Measurements from ENCODE around the gene PRRC2A. TPM values are rescaled to one million over a fixed set of nuclear protein-coding genes. Genes with fewer than 3 reads are reported as not detected.
"Not testable (repeated sequence)": the region's sequence is repeated elsewhere in the genome, so short reads cannot be mapped to it uniquely, and the experiment has no call there.

PRRC2A gene
- total RNA-seq, 4 donors from 2014 or later = 68.8 to 138 (median 89.2) TPM

- TF ChIP-seq POLR2AphosphoS5 (IDR thresholded peaks at IDR 0.05) (no peak), EP300 (IDR thresholded peaks at IDR 0.05) (no peak), POLR2A (IDR thresholded peaks at IDR 0.05; ENCODE audit: low read depth) (no peak), CTCF (IDR thresholded peaks at IDR 0.05) (no peak)
- Histone ChIP-seq H3K27me3 (peaks cover 0 to 30% (median 3%) of the 10 kb centered on the region in 4 donors), H3K27ac (replicated peaks in 1 of 4) (no peak overlapping the region), H3K9me3 (no peaks in the 10 kb centered on the region), H3K36me3 (no peaks in the 10 kb centered on the region), H3K4me1 (no peaks in the 10 kb centered on the region), H3K4me3 (no peak overlapping the region)
- no peak for DNase-seq (ENCODE audit: extremely low spot score)
- intact Hi-C loops (cut with DNase I) = no loop called here
- WGBS = 56% methylated on average over 9 of the region's 9 CpGs
Measured at GRCh38 chr6:31588871-31589650, 31.5 kb upstream of the PRRC2A start.

- 62% methylated on average over 5 of the region's 5 CpGs for WGBS
- H3K36me3 ChIP-seq; intact Hi-C loops (cut with DNase I); H3K4me3 ChIP-seq; H3K9me3 ChIP-seq; H3K4me1 ChIP-seq; DNase-seq (ENCODE audit: extremely low spot score); H3K27ac ChIP-seq (replicated peaks in 1 of 4): not testable (repeated sequence)
- H3K27me3 ChIP-seq = peaks cover 0 to 30% (median 3%) of the 10 kb centered on the region in 4 donors
Measured at GRCh38 chr6:31590691-31591090, 29.8 kb upstream of the PRRC2A start.

GRCh38 chr6:31592396-31592771 lies 28.1 kb upstream of the PRRC2A start:
- DNase-seq (ENCODE audit: extremely low spot score) = no peak
- WGBS = 89% methylated on average over 7 of the region's 7 CpGs
- TF ChIP-seq POLR2A (IDR thresholded peaks at IDR 0.05; ENCODE audit: low read depth) (no peak), EP300 (IDR thresholded peaks at IDR 0.05) (no peak), POLR2AphosphoS5 (IDR thresholded peaks at IDR 0.05) (no peak), CTCF (IDR thresholded peaks at IDR 0.05) (no peak)
- peaks cover 0 to 21% (median 0%) of the 10 kb centered on the region in 4 donors for H3K27me3 ChIP-seq
- no peaks in the 10 kb centered on the region for H3K9me3 ChIP-seq
- no peak overlapping the region for H3K27ac ChIP-seq (replicated peaks in 1 of 4)
- H3K4me1 ChIP-seq = no peaks in the 10 kb centered on the region
- no peak overlapping the region for H3K4me3 ChIP-seq
- intact Hi-C loops (cut with DNase I) = no loop called here
- no peaks in the 10 kb centered on the region for H3K36me3 ChIP-seq

- no peaks in the 10 kb centered on the region for H3K36me3 ChIP-seq
- no peak for DNase-seq (ENCODE audit: extremely low spot score)
- intact Hi-C loops (cut with DNase I) = loop anchor here (5.0 kb wide), 1 partner anchor 105 kb away; no protein-coding TSS in a partner anchor
- peaks cover 0 to 5% (median 0%) of the 10 kb centered on the region in 4 donors for H3K4me1 ChIP-seq
- H3K4me3 ChIP-seq = no peak overlapping the region
- H3K27ac ChIP-seq (replicated peaks in 1 of 4) = no peak overlapping the region
- H3K9me3 ChIP-seq = no peaks in the 10 kb centered on the region
- WGBS = 20% methylated on average over 2 of the region's 2 CpGs
- TF ChIP-seq EP300 (IDR thresholded peaks at IDR 0.05) = no peak
- peak in 2 of 3 experiments; percentile 20 to 23 for TF ChIP-seq CTCF (IDR thresholded peaks at IDR 0.05)
- TF ChIP-seq POLR2AphosphoS5 (IDR thresholded peaks at IDR 0.05) = no peak
- no peak for TF ChIP-seq POLR2A (IDR thresholded peaks at IDR 0.05; ENCODE audit: low read depth)
- H3K27me3 ChIP-seq = no peaks in the 10 kb centered on the region
Measured at GRCh38 chr6:31597006-31597405, 23.5 kb upstream of the PRRC2A start.

- DNase-seq (ENCODE audit: extremely low spot score) = no peak
- Histone ChIP-seq H3K4me1 (no peaks in the 10 kb centered on the region), H3K9me3 (no peaks in the 10 kb centered on the region), H3K4me3 (no peak overlapping the region), H3K36me3 (no peaks in the 10 kb centered on the region), H3K27ac (replicated peaks in 1 of 4) (no peak overlapping the region), H3K27me3 (no peaks in the 10 kb centered on the region)
- 89% methylated on average over 1 of the region's 1 CpG for WGBS
- TF ChIP-seq EP300 (IDR thresholded peaks at IDR 0.05) (no peak), CTCF (IDR thresholded peaks at IDR 0.05) (no peak), POLR2A (IDR thresholded peaks at IDR 0.05; ENCODE audit: low read depth) (no peak), POLR2AphosphoS5 (IDR thresholded peaks at IDR 0.05) (no peak)
- intact Hi-C loops (cut with DNase I) = no loop called here
Measured at GRCh38 chr6:31607317-31607716, 13.2 kb upstream of the PRRC2A start.

All from esophagus muscularis mucosa (tissue), 4 donors.